ENCODE measurements around the gene AHDC1. TPM values are rescaled to one million over a fixed set of nuclear protein-coding genes. Genes with fewer than 3 reads are reported as not detected.

AHDC1 gene
- total RNA-seq, 1 experiment from 2014 or later, result 33.7 TPM

DNA sequence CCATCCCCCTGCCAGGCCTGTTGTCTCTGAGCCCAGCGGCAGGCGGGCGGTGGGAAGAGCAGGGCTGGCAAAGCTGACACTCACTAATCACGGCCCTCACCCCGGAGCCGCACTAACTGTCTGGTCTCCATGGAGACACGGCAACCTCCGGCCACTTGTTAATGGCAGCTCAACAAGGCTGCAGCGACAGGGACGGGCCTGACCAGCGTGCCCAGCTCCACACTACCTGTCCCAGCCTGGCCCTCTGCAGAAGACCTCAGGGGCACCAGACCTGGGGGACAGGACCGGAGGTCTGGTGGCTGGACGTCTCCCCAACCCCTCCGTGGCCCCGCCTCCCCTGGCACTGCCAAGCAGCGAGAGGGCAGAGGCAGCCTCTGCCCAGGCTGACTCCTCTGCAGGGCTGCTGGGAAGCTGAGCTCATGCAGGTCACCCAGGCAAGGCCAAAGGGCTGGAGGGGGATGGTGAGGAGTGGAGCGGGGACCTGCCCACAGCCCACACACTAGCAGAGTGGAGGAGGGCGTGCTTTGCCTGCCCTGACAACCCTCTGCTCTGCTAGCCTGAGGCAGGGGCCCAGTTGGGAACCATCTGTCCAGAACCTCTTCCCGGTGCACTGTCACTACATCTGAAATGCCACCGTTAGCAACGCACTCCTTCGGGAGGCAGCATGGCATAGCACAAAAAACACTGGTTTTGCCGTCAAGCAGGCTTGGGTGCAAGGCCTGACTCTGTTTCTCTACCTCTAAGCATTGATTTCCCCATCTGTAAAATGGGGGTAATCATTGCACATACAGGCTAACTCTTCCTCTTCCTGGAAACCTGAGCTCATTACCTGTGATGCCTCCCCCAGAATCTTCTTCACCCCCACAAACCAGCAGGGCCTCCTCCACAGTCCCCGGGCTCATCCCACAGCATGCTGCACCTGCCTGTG lies 84.3 kb downstream of the AHDC1 start:
- no peak overlapping the region for H3K9ac ChIP-seq (ENCODE audit: low read length)
- no peaks in the 10 kb centered on the region for H3K36me3 ChIP-seq (ENCODE audit: control insufficient read depth in 1 of 2, insufficient read depth in 2 of 2, low read length in 2 of 2)
- H2AFZ ChIP-seq (ENCODE audit: low read depth, low read length, poor library complexity, severe bottlenecking), result no peak overlapping the region
- H3K27me3 ChIP-seq (ENCODE audit: insufficient read depth, low read length), result no peaks in the 10 kb centered on the region
- peaks cover 18 to 51% of the 10 kb centered on the region in 2 experiments for H3K4me1 ChIP-seq (ENCODE audit: control insufficient read depth in 1 of 2, insufficient read depth in 2 of 2, low read length in 2 of 2)
- H3K9me3 ChIP-seq (ENCODE audit: control insufficient read depth in 1 of 2, insufficient read depth in 1 of 2, low read depth in 1 of 2, low read length in 2 of 2), result no peaks in the 10 kb centered on the region
- DNase-seq (ENCODE audit: low read depth, low spot score), result no peak
- no peaks in the 10 kb centered on the region for H4K20me1 ChIP-seq (ENCODE audit: insufficient read depth)
- intact Hi-C loops (cut with micrococcal nuclease), result no loop called here
- ChIA-PET POLR2A (interaction anchor here (0.6 kb wide), 1 partner anchor 29 kb away, joined by 3 read pairs; no protein-coding TSS in a partner anchor), RAD21 (ENCODE audit: low non-redundant PET in 1 of 2, low total read pairs in 2 of 2, uncharacterized antibody in 2 of 2, unreplicated experiment in 2 of 2) (no interaction called here), CTCF (interaction anchor here (1.1 kb wide), 1 partner anchor 37 kb away, joined by 4 read pairs; no protein-coding TSS in a partner anchor)
- no peak overlapping the region for H3K4me2 ChIP-seq (ENCODE audit: low read length)
- no peak overlapping the region for H3K27ac ChIP-seq (ENCODE audit: low read depth, low read length)
- H3K4me3 ChIP-seq (replicated peaks in 1 of 2; ENCODE audit: low read depth in 1 of 2, low read length in 2 of 2), result no peak overlapping the region
- no TSS peak for BruUV-seq (replicated peaks)
- ATAC-seq, result no peak
- no peaks in the 10 kb centered on the region for H3K79me2 ChIP-seq (ENCODE audit: insufficient read depth, low read length)
- H3K9me2 ChIP-seq (ENCODE audit: insufficient read depth), result no peaks in the 10 kb centered on the region
- TF ChIP-seq, protein P1, sequence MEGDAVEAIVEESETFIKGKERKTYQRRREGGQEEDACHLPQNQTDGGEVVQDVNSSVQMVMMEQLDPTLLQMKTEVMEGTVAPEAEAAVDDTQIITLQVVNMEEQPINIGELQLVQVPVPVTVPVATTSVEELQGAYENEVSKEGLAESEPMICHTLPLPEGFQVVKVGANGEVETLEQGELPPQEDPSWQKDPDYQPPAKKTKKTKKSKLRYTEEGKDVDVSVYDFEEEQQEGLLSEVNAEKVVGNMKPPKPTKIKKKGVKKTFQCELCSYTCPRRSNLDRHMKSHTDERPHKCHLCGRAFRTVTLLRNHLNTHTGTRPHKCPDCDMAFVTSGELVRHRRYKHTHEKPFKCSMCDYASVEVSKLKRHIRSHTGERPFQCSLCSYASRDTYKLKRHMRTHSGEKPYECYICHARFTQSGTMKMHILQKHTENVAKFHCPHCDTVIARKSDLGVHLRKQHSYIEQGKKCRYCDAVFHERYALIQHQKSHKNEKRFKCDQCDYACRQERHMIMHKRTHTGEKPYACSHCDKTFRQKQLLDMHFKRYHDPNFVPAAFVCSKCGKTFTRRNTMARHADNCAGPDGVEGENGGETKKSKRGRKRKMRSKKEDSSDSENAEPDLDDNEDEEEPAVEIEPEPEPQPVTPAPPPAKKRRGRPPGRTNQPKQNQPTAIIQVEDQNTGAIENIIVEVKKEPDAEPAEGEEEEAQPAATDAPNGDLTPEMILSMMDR (IDR thresholded peaks at IDR 0.05 in 2 of 3, conservative IDR thresholded peaks at IDR 0.05 in 1 of 3; ENCODE audit: borderline replicate concordance in 1 of 3, insufficient read depth in 1 of 3, low read depth in 2 of 3, low read length in 2 of 3), result no peak
- TF ChIP-seq EZH2phosphoT487 (IDR thresholded peaks at IDR 0.05; ENCODE audit: borderline replicate concordance) (no peak), ZBTB33 (IDR thresholded peaks at IDR 0.05; ENCODE audit: extremely low read depth, insufficient replicate concordance, low read length) (no peak), SRF (IDR thresholded peaks at IDR 0.05; ENCODE audit: low read depth) (no peak), ZNF274 (IDR thresholded peaks at IDR 0.05; ENCODE audit: low read depth, low read length) (no peak), CBX3 (IDR thresholded peaks at IDR 0.05; ENCODE audit: low read depth) (no peak), POLR2AphosphoS5 (IDR thresholded peaks at IDR 0.05; ENCODE audit: low read depth, low read length) (no peak), EZH2 (IDR thresholded peaks at IDR 0.05) (no peak), JUND (IDR thresholded peaks at IDR 0.05) (no peak), TCF7L2 (IDR thresholded peaks at IDR 0.05; ENCODE audit: borderline replicate concordance, extremely low read depth, insufficient read depth, insufficient read length) (no peak), POLR2A (IDR thresholded peaks at IDR 0.05; ENCODE audit: borderline replicate concordance, extremely low read depth, insufficient read depth, insufficient read length) (no peak)
- TF ChIP-seq, protein P2, sequence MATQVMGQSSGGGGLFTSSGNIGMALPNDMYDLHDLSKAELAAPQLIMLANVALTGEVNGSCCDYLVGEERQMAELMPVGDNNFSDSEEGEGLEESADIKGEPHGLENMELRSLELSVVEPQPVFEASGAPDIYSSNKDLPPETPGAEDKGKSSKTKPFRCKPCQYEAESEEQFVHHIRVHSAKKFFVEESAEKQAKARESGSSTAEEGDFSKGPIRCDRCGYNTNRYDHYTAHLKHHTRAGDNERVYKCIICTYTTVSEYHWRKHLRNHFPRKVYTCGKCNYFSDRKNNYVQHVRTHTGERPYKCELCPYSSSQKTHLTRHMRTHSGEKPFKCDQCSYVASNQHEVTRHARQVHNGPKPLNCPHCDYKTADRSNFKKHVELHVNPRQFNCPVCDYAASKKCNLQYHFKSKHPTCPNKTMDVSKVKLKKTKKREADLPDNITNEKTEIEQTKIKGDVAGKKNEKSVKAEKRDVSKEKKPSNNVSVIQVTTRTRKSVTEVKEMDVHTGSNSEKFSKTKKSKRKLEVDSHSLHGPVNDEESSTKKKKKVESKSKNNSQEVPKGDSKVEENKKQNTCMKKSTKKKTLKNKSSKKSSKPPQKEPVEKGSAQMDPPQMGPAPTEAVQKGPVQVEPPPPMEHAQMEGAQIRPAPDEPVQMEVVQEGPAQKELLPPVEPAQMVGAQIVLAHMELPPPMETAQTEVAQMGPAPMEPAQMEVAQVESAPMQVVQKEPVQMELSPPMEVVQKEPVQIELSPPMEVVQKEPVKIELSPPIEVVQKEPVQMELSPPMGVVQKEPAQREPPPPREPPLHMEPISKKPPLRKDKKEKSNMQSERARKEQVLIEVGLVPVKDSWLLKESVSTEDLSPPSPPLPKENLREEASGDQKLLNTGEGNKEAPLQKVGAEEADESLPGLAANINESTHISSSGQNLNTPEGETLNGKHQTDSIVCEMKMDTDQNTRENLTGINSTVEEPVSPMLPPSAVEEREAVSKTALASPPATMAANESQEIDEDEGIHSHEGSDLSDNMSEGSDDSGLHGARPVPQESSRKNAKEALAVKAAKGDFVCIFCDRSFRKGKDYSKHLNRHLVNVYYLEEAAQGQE (IDR thresholded peaks at IDR 0.05; ENCODE audit: low read depth), result no peak

Measured in HCT116 (cell line).